DND-41 (cell line): ENCODE results near the gene CPED1.

ENCODE experiments used
- EZH2 ChIP-seq: IDR thresholded peaks from 3 replicates; pipeline ENCODE4 v1.6.1; 2012; ENCODE audit warnings: borderline replicate concordance, low read depth, mild to moderate bottlenecking, moderate library complexity, low read length, inconsistent platforms; ENCODE audit not compliant: severe bottlenecking
- TF ChIP-seq, protein P1 (sequence below): IDR thresholded peaks from 2 replicates; pipeline ENCODE4 v1.5.1; 2012; ENCODE audit warnings: borderline replicate concordance, low read length, moderate library complexity, mild to moderate bottlenecking; ENCODE audit not compliant: poor library complexity, severe bottlenecking; ENCODE audit errors: extremely low read depth

GRCh38 chr7:121212036-121212435 lies 223.5 kb downstream of the CPED1 start:
- TF ChIP-seq, protein P1, sequence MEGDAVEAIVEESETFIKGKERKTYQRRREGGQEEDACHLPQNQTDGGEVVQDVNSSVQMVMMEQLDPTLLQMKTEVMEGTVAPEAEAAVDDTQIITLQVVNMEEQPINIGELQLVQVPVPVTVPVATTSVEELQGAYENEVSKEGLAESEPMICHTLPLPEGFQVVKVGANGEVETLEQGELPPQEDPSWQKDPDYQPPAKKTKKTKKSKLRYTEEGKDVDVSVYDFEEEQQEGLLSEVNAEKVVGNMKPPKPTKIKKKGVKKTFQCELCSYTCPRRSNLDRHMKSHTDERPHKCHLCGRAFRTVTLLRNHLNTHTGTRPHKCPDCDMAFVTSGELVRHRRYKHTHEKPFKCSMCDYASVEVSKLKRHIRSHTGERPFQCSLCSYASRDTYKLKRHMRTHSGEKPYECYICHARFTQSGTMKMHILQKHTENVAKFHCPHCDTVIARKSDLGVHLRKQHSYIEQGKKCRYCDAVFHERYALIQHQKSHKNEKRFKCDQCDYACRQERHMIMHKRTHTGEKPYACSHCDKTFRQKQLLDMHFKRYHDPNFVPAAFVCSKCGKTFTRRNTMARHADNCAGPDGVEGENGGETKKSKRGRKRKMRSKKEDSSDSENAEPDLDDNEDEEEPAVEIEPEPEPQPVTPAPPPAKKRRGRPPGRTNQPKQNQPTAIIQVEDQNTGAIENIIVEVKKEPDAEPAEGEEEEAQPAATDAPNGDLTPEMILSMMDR = no peak
- no peak for TF ChIP-seq EZH2
